OCI-LY1 (cell line): ENCODE measurements around the gene GTF3C5.

ENCODE experiments used
- CTCF ChIP-seq: fragments of 200-600 bp; sonication (generic), shearing (Covaris generic); IDR thresholded peaks from 2 replicates; pipeline ENCODE4 v1.5.1; 2017; ENCODE audit warnings: mild to moderate bottlenecking, antibody characterized with exemption, low read length, moderate library complexity, mixed read lengths
- EZH2 ChIP-seq: fragments of 200-600 bp; sonication (generic), shearing (Covaris generic); IDR thresholded peaks from 2 replicates; pipeline ENCODE4 v1.8.0; 2017; ENCODE audit warnings: borderline replicate concordance, mixed run types, mild to moderate bottlenecking, antibody characterized with exemption, low read length, moderate library complexity, mixed read lengths

- TF ChIP-seq CTCF: no peak
- no peak for TF ChIP-seq EZH2
Observed at GRCh38 chr9:132985071-132985350, 45.8 kb upstream of the GTF3C5 start.
